Skin of body (tissue), 2 donors: Measurements from ENCODE around the gene OAS2. TPM values are rescaled to one million over a fixed set of nuclear protein-coding genes. Genes with fewer than 3 reads are reported as not detected.
"Not testable (repeated sequence)": the region's sequence is repeated elsewhere in the genome, so short reads cannot be mapped to it uniquely, and the experiment has no call there.

ENCODE experiments used
- DNase-seq: peaks from one replicate; lab custom pipeline; 2025; lab: John Stamatoyannopoulos, UW
- total RNA-seq: library from RNA; depleted of rRNA; stranded (reverse); fragments of >200 nt; gene quantifications from one replicate; pipeline ENCODE4 v1.2.3, GENCODE V29; 2014

The OAS2 gene
- total RNA-seq, 1 donor from 2014 or later, result 2.2 TPM

DNA sequence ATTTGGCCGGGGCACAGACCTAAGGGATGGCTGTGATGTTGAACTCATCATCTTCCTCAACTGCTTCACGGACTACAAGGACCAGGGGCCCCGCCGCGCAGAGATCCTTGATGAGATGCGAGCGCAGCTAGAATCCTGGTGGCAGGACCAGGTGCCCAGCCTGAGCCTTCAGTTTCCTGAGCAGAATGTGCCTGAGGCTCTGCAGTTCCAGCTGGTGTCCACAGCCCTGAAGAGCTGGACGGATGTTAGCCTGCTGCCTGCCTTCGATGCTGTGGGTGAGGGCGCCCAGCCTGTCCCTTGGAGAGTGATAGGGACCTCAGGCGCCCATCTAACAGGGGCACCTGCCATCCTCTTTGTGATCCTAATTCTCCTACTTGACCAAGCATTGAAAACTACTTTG is 27.6 kb upstream of the OAS2 start:
- DNase-seq, result no peak

DNA sequence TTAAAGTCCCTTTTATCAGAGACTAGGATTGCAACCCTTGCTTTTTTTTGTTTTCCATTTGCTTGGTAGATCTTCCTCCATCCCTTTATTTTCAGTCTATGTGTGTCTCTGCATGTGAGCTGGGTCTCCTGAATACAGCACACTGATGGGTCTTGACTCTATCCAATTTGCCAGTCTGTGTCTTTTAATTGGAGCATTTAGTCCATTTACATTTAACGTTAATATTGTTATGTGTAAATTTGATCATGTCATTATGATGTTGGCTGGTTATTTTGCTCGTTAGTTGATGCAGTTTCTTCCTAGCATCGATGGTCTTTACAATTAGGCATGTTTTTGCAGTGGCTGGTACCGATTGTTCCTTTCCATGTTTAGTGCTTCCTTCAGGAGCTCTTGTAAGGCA is 21.2 kb upstream of the OAS2 start:
- not testable (repeated sequence) for DNase-seq

DNA sequence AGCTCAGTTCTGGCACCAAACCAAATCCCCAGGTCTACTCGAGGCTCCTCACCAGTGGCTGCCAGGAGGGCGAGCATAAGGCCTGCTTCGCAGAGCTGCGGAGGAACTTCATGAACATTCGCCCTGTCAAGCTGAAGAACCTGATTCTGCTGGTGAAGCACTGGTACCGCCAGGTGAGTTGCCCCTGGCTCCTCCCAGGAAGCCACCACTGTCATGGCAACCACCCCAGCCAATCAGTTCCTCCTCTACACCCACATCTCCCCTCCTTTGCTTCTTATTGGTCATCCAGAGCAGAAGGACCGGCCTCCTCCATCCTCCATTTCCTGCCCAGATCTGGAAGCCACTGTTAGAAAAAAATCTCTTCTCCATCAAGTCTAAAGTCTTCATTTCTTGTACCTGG is 17.2 kb upstream of the OAS2 start:
- no peak for DNase-seq

DNA sequence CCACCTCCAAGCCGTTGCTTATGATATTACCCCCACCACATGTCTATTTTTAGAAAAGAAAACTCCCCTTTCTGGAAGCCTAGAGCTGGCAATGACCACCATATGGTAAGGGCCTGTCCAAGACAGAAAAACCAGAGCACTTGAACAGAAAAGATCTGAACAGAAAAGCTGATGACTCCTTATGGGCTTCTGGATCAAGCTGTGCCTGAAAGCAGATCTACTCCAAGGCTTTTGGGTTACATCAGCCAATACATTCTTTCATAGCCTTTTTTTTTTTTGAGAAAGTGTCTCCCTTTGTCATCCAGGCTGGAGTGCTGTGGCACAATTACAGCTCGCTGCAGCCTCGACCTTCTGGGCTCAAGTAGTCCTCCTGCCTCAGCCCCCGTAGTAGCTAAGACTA is 16.8 kb upstream of the OAS2 start:
- no peak for DNase-seq

DNA sequence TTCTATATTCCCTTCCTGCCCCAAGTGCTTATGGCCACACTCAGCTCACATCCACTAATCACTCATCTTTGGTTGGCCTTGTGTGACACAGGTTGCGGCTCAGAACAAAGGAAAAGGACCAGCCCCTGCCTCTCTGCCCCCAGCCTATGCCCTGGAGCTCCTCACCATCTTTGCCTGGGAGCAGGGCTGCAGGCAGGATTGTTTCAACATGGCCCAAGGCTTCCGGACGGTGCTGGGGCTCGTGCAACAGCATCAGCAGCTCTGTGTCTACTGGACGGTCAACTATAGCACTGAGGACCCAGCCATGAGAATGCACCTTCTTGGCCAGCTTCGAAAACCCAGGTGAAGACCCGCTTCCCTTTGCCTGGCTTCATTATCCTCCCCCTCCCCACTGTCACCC is 15.8 kb upstream of the OAS2 start:
- DNase-seq, result no peak

DNA sequence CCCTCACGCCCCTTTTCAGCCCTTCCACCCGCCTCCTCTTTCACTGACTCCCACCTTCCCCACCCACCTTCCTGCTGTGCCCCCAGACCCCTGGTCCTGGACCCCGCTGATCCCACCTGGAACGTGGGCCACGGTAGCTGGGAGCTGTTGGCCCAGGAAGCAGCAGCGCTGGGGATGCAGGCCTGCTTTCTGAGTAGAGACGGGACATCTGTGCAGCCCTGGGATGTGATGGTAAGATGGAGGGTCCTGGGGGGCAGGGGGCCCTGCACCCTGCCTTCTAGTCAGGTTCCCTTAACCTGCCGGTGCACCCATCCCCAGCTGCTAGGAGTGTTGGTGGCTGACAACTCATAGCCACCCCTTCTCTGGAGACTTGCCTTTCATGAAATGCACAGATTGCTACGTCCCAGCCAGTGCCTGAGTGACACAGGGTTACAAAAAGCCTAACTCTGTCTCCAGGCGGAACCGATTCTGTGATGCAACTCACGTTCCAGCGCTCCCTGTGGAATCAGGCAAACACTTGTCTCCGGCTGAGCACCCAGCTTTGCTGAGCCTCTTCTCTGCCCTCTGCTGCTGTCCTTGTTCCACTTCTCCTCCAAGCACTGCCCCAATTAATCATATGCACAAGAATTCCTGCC is 15.0 kb upstream of the OAS2 start:
- DNase-seq, result no peak

DNA sequence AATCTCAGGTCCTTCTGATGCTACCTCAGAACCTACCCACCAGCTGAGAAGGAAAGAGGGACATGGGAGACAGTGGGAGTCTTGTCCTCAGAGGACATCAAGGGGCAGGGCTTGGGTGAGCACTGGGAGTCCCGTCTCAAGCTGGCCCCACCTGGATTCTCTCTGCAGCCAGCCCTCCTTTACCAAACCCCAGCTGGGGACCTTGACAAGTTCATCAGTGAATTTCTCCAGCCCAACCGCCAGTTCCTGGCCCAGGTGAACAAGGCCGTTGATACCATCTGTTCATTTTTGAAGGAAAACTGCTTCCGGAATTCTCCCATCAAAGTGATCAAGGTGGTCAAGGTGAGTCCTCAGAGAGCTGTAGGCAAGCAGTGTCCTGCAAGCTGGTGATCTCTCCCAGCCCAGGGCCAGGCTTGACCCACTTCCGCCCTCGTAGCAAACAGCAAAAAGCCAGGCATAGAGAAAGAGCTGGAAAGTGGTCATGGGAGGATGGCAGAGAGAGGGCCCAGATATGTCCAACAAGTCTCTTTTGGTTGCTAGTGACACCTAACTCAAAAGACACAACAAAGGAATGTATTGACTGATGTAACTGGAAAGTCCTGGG is 14.2 kb upstream of the OAS2 start:
- DNase-seq, result no peak

DNA sequence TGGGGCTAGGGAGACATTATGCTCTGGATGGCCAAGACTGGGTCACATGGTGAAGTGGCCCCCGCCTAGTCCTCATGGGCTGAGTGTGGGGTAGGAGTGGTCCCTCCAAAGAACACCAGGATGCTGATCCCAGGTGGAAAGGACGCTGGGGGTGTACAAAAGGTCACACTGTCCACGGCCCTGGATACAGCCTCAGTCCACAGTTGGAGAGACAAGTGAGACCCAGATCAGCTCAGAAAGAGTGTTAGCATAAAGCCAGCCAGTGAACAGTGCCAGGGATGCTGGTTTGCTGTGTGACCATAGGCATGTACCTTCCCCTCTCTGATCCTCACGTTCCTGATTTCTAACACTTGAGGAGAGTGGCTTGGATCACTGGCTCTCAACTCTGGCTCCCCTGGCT is 13.4 kb upstream of the OAS2 start:
- no peak for DNase-seq

DNA sequence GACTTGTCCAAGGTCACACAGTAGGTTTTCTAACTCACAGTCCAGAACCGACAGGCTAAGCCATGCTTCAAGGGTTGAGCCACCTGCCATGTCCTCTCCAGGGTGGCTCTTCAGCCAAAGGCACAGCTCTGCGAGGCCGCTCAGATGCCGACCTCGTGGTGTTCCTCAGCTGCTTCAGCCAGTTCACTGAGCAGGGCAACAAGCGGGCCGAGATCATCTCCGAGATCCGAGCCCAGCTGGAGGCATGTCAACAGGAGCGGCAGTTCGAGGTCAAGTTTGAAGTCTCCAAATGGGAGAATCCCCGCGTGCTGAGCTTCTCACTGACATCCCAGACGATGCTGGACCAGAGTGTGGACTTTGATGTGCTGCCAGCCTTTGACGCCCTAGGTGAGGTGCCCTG is 12.7 kb upstream of the OAS2 start:
- DNase-seq, result no peak

DNA sequence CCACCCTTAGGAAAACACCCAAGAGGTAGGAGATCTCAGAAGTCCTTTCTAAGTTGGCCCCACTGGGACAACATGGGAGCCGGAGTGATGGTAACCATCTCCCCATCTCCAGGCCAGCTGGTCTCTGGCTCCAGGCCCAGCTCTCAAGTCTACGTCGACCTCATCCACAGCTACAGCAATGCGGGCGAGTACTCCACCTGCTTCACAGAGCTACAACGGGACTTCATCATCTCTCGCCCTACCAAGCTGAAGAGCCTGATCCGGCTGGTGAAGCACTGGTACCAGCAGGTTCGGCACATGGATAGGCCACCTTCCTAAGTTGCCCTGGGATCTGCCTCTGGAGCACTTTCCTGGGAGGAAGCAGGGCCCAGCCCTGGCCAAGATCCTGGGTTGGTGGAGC is 11.0 kb upstream of the OAS2 start:
- no peak for DNase-seq

DNA sequence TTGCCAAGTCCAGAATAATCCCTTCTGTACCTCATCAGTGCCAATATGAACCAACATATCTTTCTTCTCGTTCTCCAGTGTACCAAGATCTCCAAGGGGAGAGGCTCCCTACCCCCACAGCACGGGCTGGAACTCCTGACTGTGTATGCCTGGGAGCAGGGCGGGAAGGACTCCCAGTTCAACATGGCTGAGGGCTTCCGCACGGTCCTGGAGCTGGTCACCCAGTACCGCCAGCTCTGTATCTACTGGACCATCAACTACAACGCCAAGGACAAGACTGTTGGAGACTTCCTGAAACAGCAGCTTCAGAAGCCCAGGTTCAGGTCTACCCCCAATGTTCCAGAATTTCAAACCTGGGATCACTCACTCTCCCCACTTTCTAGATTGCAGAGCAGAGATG is 10.5 kb upstream of the OAS2 start:
- no peak for DNase-seq

DNA sequence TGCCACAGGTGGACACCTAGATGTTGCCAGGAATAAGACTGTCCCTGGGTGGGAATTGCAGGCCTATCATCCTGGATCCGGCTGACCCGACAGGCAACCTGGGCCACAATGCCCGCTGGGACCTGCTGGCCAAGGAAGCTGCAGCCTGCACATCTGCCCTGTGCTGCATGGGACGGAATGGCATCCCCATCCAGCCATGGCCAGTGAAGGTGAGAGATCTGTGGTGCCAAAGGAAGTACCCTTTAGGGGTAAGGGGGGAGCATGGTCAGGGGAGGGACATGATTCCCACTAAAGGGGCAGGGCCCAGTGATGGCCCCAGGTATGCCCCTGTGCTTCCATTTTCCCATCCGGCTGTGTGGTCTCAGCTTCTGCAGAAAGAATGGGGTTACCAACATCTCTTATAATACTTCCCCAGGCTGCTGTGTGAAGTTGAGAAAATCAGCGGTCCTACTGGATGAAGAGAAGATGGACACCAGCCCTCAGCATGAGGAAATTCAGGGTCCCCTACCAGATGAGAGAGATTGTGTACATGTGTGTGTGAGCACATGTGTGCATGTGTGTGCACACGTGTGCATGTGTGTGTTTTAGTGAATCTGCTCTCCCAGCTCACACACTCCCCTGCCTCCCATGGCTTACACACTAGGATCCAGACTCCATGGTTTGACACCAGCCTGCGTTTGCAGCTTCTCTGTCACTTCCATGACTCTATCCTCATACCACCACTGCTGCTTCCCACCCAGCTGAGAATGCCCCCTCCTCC is 8.6 kb upstream of the OAS2 start:
- no peak for DNase-seq

DNA sequence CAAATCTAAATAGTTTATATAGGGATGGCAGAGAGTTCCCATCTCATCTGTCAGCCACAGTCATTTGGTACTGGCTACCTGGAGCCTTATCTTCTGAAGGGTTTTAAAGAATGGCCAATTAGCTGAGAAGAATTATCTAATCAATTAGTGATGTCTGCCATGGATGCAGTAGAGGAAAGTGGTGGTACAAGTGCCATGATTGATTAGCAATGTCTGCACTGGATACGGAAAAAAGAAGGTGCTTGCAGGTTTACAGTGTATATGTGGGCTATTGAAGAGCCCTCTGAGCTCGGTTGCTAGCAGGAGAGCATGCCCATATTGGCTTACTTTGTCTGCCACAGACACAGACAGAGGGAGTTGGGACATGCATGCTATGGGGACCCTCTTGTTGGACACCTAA is 7.9 kb upstream of the OAS2 start:
- DNase-seq, result no peak

DNA sequence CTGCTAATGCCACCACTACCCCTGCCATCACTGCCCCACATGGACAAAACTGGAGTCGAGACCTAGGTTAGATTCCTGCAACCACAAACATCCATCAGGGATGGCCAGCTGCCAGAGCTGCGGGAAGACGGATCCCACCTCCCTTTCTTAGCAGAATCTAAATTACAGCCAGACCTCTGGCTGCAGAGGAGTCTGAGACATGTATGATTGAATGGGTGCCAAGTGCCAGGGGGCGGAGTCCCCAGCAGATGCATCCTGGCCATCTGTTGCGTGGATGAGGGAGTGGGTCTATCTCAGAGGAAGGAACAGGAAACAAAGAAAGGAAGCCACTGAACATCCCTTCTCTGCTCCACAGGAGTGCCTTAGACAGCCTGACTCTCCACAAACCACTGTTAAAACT is 7.1 kb upstream of the OAS2 start:
- DNase-seq, result no peak

DNA sequence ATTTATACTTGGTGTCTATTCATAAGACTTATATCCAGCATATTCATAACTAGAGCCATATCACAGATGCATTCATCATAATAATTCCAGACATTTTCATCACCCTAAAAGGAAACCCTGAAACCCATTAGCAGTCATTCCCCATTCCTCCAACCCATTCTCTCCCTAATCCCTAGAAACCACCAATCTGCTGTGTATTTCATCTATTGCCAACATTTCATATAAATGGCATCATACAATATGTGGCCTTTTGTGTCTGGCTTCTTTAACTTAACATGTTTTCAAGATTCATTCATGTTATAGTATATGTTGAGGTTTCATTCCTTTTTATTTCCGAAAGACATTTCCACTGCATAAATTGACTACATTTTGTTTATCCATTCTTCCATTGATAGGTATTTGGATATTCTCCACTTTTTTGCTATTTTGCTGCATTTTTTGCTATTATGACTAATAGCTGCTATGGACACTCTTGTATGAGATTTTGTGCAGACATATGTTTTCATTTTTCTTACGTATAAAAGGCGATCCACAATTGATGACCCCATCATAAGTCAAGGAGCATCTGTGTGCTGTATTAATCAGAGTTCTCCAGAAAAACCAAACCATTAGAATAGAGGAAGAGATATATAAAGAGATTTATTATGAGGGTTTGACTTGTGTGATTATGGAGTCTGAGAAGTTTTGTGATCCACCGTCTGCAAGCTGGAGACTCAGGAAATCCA is 5.1 kb upstream of the OAS2 start:
- peak; percentile 62 for DNase-seq

DNA sequence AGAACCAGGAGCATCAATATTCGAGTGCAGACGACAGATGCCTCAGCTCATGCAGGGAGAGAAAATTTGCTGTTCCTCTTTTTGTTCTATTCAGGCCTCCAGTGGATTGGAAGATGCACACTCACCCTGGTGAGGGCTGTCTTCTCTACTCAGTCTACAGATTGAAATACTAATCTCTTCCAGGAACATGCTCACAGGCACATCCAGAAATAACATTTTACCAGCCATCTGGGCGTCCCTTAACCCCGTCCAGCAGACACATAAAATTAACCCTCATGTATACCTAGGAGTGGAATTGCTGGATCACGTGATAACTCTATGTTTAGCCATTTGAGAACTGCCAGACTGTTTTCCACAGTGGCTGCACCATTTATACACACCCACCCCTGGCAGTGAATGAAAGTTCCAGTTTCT is 4.5 kb upstream of the OAS2 start:
- peak; percentile 65 for DNase-seq

DNA sequence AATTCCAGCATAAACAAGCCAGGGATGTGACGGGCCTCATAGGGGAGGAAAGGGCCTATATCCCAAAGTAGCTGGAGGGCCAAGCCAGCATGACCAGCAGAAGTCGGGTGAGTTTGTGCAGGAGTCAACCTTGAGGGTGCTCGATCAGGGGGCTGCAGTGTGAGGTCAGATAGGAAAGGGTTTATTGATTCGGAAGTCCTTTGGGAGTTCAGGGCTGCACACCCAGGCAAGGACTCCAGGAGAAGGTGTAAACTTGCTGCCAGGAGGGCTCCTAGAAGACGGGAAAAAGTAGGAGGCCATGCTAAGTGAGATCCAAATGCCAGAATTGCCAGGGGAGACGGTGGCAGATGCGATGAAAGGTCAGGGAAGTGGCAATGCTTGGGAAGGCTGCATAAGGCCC is 3.4 kb upstream of the OAS2 start:
- DNase-seq, result no peak

DNA sequence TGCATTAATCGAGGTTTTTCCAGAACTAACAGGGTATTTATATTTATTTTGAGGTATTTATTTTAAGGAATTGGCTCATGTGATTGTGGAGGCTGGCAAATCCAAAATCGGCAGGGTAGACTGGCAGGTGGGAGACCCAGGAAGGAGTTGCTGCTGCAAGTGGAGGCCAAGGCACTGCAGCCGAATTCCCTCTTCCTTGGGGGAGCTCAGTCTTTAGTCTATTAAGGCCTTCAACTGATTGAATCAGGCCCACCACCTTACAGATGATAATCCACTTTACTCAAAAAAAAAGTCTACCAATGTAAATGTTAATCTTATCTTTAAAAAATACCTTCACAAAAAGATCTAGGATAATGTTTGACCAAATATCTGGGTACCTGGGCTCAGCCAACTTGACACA is 1.2 kb upstream of the OAS2 start:
- DNase-seq, result no peak

DNA sequence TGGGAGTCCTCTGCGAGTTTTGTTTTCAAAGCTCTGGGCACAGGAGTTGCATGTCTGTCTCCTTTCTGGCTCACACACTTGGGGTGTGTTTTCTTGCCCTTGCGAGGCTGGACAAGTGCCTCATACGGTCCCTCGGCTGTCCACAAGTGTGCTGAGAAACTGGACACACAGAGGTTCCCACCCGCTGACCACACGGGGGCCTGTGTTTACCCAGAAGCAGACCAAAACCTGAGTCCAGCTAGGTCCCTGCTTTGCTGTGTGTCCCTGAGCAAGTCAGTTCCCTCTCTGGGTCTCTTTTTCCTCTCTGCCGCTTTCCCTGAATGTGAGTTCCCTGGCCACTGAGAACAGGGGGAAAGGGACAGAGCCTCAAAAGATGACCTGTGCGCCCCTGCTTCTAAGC is 678 bp upstream of the OAS2 start:
- DNase-seq, result no peak

DNA sequence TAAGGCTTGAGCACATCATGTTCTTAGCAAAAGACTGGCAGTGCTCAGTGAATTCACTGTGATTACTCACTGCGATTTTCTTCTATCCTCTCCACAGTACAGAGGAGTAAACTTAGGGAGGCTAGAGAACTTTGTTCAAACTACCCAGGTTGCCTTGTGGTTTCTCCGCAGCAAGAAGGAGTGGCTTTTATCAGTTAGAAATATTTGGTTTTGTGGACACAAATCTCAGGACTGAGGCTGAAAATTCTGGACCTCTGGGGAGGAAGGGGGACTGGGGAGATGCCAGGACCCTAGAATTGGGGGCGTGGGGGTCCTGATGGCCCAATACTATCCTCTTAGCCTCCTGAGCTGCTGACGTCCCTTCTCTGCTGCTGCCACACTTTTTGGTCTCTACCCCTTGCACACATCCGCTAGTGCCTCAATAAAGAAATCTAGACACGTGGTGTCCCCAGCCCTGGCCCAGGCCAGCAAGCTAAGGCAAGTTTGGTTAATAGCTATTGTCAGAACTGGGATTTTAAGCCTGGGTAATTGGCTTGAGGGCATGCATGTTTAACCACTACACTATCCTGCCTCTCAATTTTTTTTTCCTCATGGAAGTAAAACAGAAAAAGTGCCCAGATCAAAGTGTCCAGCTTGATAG is 842 bp downstream of the OAS2 start:
- DNase-seq, result no peak

DNA sequence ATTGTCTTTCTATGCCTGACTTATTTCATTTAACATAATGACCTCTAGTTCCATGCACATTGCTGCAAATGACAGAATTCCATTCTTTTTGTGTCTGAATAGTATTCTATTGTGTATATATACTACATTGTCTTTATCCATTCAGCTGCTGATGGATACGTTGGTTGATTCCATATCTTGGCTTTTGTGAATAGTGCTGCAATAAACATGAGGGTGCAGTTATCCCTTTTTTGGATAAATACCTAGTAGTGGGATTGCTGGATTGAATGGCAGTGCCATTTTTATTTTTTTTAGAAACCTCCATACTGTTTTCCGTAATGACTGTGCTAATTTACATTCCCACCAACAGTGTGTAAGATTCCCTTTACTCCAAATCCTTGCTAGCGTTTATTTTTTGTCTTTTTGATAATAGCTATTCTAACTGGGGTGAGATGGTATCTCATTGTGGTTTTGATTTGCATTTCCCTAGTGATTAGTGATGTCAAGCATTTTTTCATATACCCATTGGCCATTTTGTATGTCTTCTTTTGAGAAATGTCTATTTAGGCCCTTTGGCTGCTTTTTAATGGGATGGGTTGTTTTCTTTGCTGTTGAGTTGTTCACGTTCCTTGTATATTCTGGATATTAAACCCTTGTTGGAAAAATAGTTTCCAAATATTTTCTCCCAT is 2.3 kb downstream of the OAS2 start:
- no peak for DNase-seq
